SK-N-MC (cell line): Measurements from ENCODE around the gene CS.
"Not testable (repeated sequence)": the region's sequence is repeated elsewhere in the genome, so short reads cannot be mapped to it uniquely, and the experiment has no call there.

Source experiments
- DNase-seq: peaks from one replicate; pipeline ENCODE4 v3.0.0-alpha.2; 2011; ENCODE audit warnings: low read depth, low spot score
- H3K27ac ChIP-seq: fragments of 200-600 bp; sonication (generic); 2 replicates; pipeline ENCODE4 v1.5.1; 2016; ENCODE audit warnings: mixed run types
- H3K36me3 ChIP-seq: fragments of 200-600 bp; sonication (generic); 2 replicates; pipeline ENCODE4 v1.6.1; 2017; ENCODE audit warnings: antibody characterized with exemption, low read length, mixed read lengths; ENCODE audit not compliant: insufficient read depth
- H3K4me3 ChIP-seq: fragments of 200-600 bp; sonication (generic); 2 replicates; pipeline ENCODE4 v1.5.1; 2016
- H3K9ac ChIP-seq: fragments of 200-600 bp; sonication (generic); 2 replicates; pipeline ENCODE4 v1.8.0; 2017; ENCODE audit warnings: mixed run types, mixed read lengths; ENCODE audit not compliant: insufficient read length
- H3K9me3 ChIP-seq: fragments of 200-600 bp; sonication (generic); 2 replicates; pipeline ENCODE4 v1.6.1; 2017; ENCODE audit warnings: low read depth, mild to moderate bottlenecking, antibody characterized with exemption, low read length, moderate library complexity, mixed read lengths
- EZH2 ChIP-seq: fragments of 200-600 bp; sonication (generic); IDR thresholded peaks from one replicate; pipeline ENCODE4 v1.6.1; 2017; ENCODE audit warnings: antibody characterized with exemption
- FOXP2 ChIP-seq: optimal IDR thresholded peaks from 2 replicates; pipeline ENCODE3; 2011; ENCODE audit warnings: mild to moderate bottlenecking, moderate library complexity; ENCODE audit not compliant: insufficient read depth; ENCODE audit errors: extremely low read length, control extremely low read depth
- POLR2AphosphoS5 ChIP-seq: IDR thresholded peaks from 2 replicates; pipeline ENCODE4 v1.6.1; 2012; ENCODE audit warnings: mild to moderate bottlenecking, low read depth, low read length, borderline replicate concordance

The CS gene

GRCh38 chr12:56299853-56300643, at the start of gene CS:
TSS of gene CS (minus strand) at chr12:56300330. CDS start at chr12:56300201, 129 bp downstream.
- H3K9ac ChIP-seq: peak within 1 kb of the TSS; percentile 88
- TF ChIP-seq FOXP2 (peak; percentile 55), POLR2AphosphoS5 (peak; percentile 67), EZH2 (no peak)
- peak; percentile 81 for DNase-seq
- peak within 1 kb of the TSS; percentile 81 for H3K27ac ChIP-seq
- peak within 1 kb of the TSS; percentile 93 for H3K4me3 ChIP-seq
- no peaks in the 10 kb centered on the region for H3K9me3 ChIP-seq
- peaks cover 35% of the 10 kb centered on the region for H3K36me3 ChIP-seq

DNA sequence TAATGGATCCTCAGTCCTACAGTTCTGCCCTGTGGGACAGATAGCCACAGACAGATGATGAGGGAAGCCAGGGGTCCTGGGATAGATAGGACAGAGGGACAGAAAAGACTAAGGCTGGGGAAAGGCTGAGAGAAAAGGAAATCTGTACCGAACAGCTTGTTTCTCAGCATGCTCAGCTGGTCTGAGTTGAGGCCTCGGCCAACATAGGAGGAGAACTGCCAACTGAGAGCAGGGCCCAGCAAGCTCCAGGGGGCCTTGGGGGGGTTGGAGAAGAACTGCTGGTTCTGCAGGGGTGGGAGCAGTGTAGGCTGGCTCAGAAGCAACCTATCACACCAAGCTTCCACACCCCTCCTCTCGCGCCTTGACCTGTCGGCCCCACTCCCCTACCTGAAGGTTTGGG, 48.6 kb upstream of the CS start:
- Histone ChIP-seq H3K9ac (no peak overlapping the region), H3K9me3 (no peaks in the 10 kb centered on the region), H3K36me3 (peaks cover 40% of the 10 kb centered on the region), H3K4me3 (no peak overlapping the region), H3K27ac (no peak overlapping the region)
- DNase-seq: no peak
- TF ChIP-seq FOXP2 (no peak), EZH2 (no peak), POLR2AphosphoS5 (no peak)

GRCh38 chr12:56347255-56347654, 47.1 kb upstream of the CS start:
- DNase-seq, H3K9ac ChIP-seq, H3K27ac ChIP-seq, H3K4me3 ChIP-seq, H3K9me3 ChIP-seq: not testable (repeated sequence)
- peaks cover 45% of the 10 kb centered on the region for H3K36me3 ChIP-seq

- no peak for DNase-seq
- no peak for TF ChIP-seq POLR2AphosphoS5
- no peak for TF ChIP-seq FOXP2
- no peak for TF ChIP-seq EZH2
- H3K36me3 ChIP-seq: peaks cover 45% of the 10 kb centered on the region
Observed at GRCh38 chr12:56346675-56347074, 46.5 kb upstream of the CS start.

GRCh38 chr12:56342290-56342689, 42.2 kb upstream of the CS start:
- not testable (repeated sequence) for H3K9ac ChIP-seq, H3K4me3 ChIP-seq, H3K27ac ChIP-seq, DNase-seq, H3K9me3 ChIP-seq
- H3K36me3 ChIP-seq: peaks cover 18% of the 10 kb centered on the region; the same call in 1 of the 2 replicates

More at GRCh38 chr12:56346675-56347074, 46.5 kb upstream of the CS start:
- Histone ChIP-seq H3K4me3 (no peak overlapping the region), H3K9me3 (no peaks in the 10 kb centered on the region), H3K9ac (no peak overlapping the region), H3K27ac (no peak overlapping the region)

DNA sequence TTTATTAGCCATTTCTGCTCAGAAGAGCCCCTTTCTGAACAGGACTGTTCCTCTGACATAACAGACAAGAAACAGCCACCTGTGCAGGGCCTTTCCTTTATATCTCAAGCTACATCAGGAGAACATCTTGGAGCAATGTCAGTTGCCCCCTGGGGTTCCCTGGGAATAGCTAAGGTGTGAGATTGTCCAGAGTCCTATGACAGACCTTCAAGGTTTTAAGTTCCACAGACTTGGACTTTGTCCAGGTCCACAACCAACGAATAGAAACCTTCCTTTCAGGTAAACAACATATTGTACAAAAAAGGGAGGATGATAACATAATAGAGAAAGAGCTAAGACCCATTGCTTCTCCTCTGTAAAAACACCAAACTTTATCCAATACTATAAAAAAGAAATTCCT, 41.5 kb upstream of the CS start:
- H3K4me3 ChIP-seq: no peak overlapping the region
- no peak for DNase-seq
- no peaks in the 10 kb centered on the region for H3K9me3 ChIP-seq
- no peak overlapping the region for H3K27ac ChIP-seq
- H3K9ac ChIP-seq: no peak overlapping the region
- peaks cover 18% of the 10 kb centered on the region; the same call in 1 of the 2 replicates for H3K36me3 ChIP-seq
- TF ChIP-seq FOXP2: no peak
- no peak for TF ChIP-seq EZH2
- no peak for TF ChIP-seq POLR2AphosphoS5

DNA sequence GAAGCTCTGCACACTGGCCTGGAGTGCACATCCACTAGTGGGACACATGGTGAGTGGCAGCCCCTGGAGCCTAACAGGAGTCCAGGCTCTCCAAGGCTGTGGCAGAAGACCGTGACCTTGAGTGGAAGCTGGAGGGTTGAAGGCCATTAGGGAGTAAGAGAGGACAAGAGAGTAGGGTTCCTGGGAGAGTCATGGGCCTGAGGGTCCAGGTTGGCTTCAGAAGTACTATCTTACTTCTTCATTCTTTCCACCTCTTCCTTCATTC, 39.0 kb upstream of the CS start:
- peaks cover 8% of the 10 kb centered on the region; the same call in 1 of the 2 replicates for H3K36me3 ChIP-seq
- no peak for DNase-seq
- H3K9ac ChIP-seq: no peak overlapping the region
- no peaks in the 10 kb centered on the region for H3K9me3 ChIP-seq
- TF ChIP-seq EZH2 (no peak), FOXP2 (no peak), POLR2AphosphoS5 (no peak)
- no peak overlapping the region for H3K27ac ChIP-seq
- no peak overlapping the region for H3K4me3 ChIP-seq

GRCh38 chr12:56338308-56339157, 38.4 kb upstream of the CS start, which contains the start of gene IL23A:
TSS of gene IL23A (plus strand) at chr12:56338884. CDS start at chr12:56339045, 161 bp downstream.
- Histone ChIP-seq H3K9me3 (no peaks in the 10 kb centered on the region), H3K9ac (peak within 1 kb of the TSS; percentile 21), H3K27ac (no peak within 1 kb of the TSS), H3K4me3 (no peak within 1 kb of the TSS), H3K36me3 (peaks cover 2% of the 10 kb centered on the region; the same call in 1 of the 2 replicates)
- no peak for DNase-seq
- no peak for TF ChIP-seq POLR2AphosphoS5
- no peak for TF ChIP-seq FOXP2
- no peak for TF ChIP-seq EZH2

- Histone ChIP-seq H3K36me3 (no peaks in the 10 kb centered on the region; the same call in 1 of the 2 replicates), H3K4me3 (no peak overlapping the region), H3K27ac (no peak overlapping the region), H3K9me3 (no peaks in the 10 kb centered on the region), H3K9ac (no peak overlapping the region)
- no peak for TF ChIP-seq POLR2AphosphoS5
- TF ChIP-seq EZH2: no peak
- no peak for TF ChIP-seq FOXP2
- DNase-seq: no peak
Observed at GRCh38 chr12:56337753-56338251, 37.7 kb upstream of the CS start.
